HG02840 (cell line): ENCODE data around the gene SMIM41.
A peak's percentile ranks its signal among the peaks of the same experiment; 100 is the strongest.

Source experiments
- ATAC-seq: cut with Tn5 transposase; IDR thresholded peaks from one replicate; pipeline ENCODE4 v1.9.1; 2021; ENCODE audit warnings: mild to moderate bottlenecking, moderate library complexity, moderate number of reproducible peaks; ENCODE audit not compliant: unreplicated experiment, low FRiP score

Gene SMIM41

GRCh38 chr12:52079576-52080402 lies at the start of gene SMIM41:
Gene SMIM41 (plus strand): TSS chr12:52079704. CDS start chr12:52079780, 76 bp downstream.
- no peak for ATAC-seq

- ATAC-seq: no peak
These were observed 47.1 kb upstream of the SMIM41 start for GRCh38 chr12:52032446-52032803.

GRCh38 chr12:52032804-52033445 lies 46.6 kb upstream of the SMIM41 start:
- peak; percentile 74 for ATAC-seq

GRCh38 chr12:52033446-52034140 lies 45.9 kb upstream of the SMIM41 start:
- ATAC-seq: no peak

- ATAC-seq: no peak
These were observed 44.3 kb upstream of the SMIM41 start for GRCh38 chr12:52035190-52035589.

GRCh38 chr12:52035926-52036325 lies 43.6 kb upstream of the SMIM41 start:
- no peak for ATAC-seq

- ATAC-seq: peak; percentile 47
These were observed 42.8 kb upstream of the SMIM41 start for GRCh38 chr12:52036587-52037171.

- no peak for ATAC-seq
These were observed 42.1 kb upstream of the SMIM41 start for GRCh38 chr12:52037248-52037861.

- ATAC-seq: no peak
These were observed 41.1 kb upstream of the SMIM41 start for GRCh38 chr12:52038447-52038846.

- ATAC-seq: no peak
These were observed 38.5 kb upstream of the SMIM41 start for GRCh38 chr12:52041035-52041434.

GRCh38 chr12:52041695-52042123 lies 37.8 kb upstream of the SMIM41 start:
- ATAC-seq: no peak

GRCh38 chr12:52042706-52043385 lies 36.7 kb upstream of the SMIM41 start:
- no peak for ATAC-seq

GRCh38 chr12:52043386-52044212 lies 35.9 kb upstream of the SMIM41 start:
- ATAC-seq: no peak

GRCh38 chr12:52044292-52044983 lies 35.1 kb upstream of the SMIM41 start:
- ATAC-seq: no peak

- no peak for ATAC-seq
These were observed 33.7 kb upstream of the SMIM41 start for GRCh38 chr12:52045794-52046199.

GRCh38 chr12:52046859-52047258 lies 32.6 kb upstream of the SMIM41 start:
- no peak for ATAC-seq

GRCh38 chr12:52049286-52049685 lies 30.2 kb upstream of the SMIM41 start:
- no peak for ATAC-seq

GRCh38 chr12:52049688-52050087 lies 29.8 kb upstream of the SMIM41 start:
- ATAC-seq: no peak
